HG03159 (cell line): ENCODE data around the gene XBP1.
A peak's percentile ranks its signal among the peaks of the same experiment; 100 is the strongest.
"Not testable (repeated sequence)": the region's sequence is repeated elsewhere in the genome, so short reads cannot be mapped to it uniquely, and the experiment has no call there.

Experiments
- ATAC-seq: cut with Tn5 transposase; IDR thresholded peaks from one replicate; pipeline ENCODE4 v1.9.1; 2021; ENCODE audit warnings: mild to moderate bottlenecking, moderate library complexity; ENCODE audit not compliant: unreplicated experiment

Gene XBP1

DNA sequence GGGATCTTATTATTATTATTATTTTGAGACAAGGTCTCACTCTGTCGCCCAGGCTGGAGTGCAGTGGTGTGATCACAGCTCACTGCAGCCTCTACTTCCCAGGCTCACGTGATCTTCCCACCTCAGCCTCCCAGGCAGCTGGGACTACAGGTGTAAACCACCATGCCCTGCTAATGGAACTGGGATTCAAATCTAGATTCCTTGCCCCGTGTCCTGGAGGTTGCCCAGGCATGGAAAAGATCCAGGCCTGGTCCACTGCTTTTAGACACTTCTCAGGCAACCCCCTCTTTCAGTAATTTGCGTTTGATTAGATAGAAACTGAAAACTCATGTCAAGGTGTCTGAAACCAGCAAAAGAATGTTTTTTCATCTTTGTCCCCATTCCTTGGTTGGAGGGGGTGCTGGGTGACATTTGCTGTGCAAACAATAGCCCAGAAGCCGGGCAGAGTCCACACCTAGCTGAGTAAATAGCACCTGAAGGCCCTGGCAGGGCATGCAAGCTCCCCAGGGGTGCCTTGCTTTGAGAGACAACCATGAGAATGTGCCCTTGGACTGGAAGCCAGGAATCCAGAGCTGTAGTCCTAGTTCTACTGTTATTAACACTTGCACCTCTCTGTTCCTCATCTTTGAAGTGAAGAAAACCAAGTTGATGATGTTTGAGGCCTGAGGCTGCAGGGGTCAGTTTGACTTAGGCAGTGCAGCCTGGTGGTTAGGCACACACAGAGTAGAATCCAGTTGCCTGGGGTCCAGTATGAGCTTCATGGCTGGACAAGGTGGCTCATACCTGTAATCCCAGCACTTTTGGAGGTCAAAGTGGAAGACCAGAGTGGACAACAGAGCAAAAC lies 19.1 kb upstream of the XBP1 start:
- no peak for ATAC-seq

DNA sequence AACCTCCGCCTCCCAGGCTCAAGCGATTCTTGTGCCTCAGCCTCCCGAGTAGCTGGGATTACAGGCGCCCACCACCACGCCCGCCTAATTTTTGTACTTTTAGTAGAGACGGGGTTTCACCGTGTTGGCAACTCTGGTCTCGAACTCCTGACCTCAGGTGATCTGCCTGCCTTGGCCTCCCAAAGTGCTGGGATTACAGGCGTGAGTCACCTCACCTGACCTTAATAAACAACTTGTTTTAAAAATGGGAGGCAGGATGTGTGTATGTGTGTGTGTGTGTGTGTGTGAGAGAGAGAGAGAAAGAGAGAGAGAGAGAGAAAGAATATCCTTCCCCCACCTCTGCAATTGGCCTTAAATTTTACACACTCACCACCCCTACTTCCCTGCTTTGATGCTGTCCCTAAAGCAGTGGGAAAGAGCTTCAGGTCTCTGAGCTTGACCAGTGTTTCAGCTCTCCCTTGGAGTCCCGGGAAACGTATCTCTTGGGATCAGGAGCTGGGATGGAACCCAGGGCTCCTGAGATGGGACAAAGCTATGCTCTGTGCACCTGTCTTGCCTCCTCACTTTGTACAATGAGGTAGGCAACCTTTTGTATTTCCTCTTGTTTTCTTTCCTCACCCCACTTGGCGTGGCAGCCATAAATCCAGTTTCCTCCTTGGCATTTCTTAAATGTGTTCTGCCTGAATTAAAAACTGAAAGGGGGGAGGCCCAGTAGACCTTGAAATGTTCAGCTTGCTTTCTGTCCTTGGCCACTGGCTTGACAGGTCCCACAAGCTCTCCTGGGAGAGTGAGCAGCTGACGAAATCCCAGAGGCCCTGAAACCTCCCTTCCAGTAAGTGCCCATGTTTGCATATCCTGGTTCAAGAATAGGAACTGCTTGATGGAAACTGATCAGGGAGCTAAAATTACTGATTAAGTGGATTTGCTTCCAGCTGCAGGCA lies 17.8 kb upstream of the XBP1 start:
- ATAC-seq: no peak

DNA sequence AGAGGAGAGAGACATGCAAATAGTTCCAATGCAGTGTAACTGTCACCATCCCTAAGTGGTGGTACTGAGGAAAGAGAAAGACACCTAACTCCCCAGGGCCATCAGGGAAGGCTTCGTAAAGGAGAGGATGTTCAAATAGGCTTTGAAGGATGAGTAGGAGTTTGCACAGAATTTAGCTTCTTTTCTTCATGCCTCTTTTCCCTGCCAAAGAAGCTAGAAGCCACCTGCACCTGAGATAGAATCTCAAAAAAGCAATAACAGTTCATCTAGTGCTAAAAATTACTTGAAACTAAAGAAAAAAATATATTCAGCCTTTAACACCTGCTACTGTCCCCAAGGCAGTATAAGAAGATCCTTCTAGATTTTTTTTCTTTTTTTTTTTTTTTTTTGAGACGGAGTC lies 16.7 kb upstream of the XBP1 start:
- no peak for ATAC-seq

DNA sequence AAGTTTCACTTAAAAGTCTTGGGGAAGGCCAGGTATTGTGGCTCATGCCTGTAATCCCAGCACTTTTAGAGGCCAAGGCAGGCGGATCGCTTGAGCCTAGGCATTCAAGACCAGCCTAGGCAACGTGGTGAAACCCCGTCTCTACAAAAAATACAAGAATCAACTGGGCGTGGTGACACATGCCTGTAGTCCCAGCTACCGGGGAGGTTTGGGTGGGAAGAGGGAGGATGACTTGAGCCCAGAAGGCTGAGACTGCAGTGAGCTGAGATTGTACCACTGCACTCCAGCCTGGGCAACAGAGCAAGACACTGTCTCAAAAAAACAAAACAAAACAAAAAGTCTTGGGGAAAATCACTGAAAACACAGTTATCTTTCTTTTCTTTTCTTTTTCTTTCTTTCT lies 15.4 kb upstream of the XBP1 start:
- no peak for ATAC-seq

DNA sequence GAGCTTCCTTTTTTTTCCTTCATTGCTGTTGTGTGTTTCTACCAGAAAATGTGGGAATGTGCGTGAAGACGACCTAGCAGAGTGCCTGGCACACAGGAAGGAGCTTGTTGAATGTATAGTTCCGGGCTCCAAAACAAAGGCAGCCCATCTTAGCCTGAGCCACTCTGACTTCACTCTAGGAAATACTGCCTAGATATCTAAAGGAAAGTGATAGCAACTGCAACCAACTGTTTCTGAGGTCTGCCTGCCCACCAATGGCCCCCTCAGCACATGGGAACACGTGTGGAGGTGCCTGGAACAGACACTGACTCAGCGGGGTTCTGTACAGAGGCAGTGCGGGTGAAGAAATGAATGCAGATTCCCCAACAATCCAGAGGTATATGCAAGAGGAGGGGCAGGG lies 14.7 kb upstream of the XBP1 start:
- no peak for ATAC-seq

DNA sequence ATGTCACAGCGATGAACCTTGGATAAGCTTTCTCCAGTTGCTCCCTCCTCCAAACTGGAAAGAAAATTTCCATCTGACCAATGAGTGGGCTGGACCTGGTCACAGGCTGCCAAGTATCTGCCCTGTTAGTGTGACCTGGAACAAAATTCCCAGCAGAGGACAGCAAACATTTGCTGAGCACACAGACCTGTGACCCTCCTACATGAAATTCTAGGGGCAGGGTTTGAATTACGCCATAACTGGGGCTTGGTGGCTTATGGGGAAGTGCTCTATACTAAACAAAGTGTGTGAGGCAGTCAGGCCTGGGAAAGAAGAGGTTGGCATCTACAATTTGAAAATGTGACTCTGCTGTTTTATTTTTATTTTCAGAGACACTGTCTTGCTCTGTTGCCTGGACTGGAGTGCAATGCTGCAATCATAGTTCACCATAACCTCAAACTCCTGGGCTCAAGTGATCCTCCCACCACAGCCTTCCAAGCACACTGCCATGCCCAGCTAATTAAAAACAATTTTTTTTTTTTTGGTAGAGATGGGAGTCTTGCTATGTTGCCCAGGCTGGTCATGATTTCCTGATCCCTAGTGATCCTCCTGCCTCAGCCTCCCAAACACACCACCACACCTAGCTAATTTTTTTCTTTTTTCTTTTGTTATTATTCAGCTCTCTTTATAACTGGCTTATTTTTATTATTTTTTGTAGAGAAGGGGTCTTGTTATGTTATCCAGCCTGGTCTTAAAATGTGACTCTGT lies 13.6 kb upstream of the XBP1 start:
- no peak for ATAC-seq

DNA sequence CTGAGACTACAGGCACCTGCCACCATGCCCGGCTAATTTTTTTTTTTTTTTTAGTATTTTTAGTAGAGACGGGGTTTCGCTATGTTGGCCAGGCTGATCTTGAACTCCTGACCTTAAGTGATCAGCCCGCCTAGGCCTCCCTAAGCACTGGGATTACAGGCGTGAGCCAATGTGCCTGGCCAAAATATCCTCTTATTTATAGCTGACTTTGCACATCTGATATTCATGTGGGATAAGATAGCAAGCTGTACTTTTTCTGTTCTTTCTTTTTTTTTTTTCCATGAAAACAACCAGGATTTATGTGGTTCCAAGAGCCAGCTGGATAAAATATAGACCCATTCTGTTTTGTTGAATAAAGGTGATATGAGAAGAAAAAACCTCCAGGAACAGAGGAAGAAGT lies 12.1 kb upstream of the XBP1 start:
- no peak for ATAC-seq

DNA sequence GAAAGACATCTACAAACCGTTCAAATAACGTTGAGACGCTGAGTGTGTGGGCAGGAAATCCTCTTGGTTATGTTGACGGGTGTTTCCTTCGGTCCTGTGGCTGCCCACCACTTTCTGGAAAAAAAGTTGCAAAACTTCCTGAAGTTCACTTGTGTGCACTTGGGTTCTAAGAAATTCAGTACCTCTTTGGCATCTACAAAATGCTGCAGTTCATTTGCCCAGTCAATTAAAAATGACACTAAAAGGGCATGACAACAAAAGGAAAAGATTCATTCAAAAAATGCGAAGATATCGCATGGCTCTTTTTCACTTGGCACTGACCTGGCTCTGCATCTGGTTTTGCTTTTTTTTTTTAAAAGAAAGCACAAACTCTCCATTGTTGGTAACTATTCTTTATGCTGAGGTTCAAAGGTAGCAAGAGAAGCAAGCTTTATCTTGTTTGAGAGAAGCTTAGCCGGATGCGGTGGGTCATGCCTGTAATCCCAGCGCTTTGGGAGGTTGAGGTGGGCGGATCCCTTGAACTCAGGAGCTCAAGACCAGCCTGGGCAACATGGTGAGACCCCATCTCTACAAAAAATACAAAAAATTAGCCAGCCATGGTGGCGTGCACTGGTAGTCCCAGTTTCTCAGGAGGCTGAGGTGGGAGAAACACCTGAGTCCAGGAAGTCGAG lies 10.6 kb upstream of the XBP1 start:
- ATAC-seq: no peak

DNA sequence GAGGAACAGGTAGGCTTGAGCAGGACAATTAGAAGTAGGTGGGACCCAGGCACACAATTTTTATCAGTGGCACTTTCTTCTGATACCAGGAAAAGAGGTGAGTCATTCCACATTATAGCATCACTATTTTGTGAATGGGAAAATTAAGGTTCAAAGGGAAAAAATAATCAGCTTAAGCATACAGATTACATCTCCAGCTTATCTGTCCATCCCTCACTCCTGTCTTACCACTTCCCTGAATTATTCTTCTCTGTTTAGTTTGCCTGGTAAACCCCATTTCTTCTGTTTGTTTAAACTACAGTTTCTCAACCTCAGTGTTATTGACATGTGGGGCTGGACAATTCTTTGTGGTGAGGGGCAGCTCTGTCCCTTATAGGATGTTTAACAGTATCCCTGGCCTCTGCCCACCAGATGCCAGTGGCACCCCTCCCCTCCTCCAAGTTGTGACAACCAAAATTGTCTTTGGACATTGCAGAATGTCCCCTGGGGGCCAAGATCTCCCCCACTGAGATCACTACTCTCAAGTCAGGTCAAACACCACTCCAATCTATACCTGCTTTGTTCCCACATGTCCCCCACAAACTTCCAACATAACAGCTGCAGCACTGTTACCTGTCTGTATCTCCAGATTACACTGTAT lies 8.5 kb upstream of the XBP1 start:
- ATAC-seq: no peak

DNA sequence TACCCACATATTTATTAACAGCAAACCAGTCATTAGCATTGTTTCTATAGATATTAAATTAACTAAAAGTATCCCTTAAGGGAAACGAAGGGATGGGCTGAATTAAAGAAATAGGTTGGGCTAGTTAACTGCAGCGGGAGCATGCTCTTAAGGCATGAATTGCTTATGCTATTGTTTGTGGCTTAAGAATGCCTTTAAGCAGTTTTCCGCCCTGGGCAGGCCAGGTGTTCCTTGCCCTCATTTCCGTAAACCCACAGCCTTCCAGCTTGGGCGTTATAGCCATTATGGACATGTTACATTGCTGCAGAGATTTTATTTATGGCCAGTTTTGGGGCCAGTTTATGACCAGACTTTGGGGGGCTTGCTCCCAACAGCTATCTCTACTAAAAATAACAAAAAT lies 5.1 kb upstream of the XBP1 start:
- ATAC-seq: not testable (repeated sequence)

DNA sequence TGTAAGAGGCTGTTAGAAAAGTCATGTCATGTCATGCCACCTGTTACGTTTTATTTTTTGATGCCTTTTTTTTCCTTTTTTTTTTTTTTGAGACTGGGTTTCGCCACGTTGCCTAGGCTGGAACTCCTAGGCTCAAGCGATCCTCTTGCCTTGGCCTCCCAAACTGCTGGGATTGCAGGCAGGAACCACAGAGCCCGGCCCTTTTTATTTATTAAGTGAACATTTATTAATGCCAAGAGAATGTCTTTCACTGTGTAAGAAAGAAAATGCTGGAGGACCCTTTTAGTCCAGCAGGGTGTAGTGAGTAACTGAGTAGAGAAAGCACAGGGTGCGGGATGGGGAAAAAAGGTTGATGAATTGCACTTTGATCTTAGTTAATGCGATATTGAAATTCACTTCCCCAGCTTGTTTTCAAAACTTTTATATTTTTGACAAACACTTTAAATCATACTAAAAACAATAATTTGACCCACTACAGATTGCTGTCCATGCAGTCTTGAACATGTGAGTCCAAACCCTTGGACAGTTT lies 2.3 kb upstream of the XBP1 start:
- no peak for ATAC-seq

DNA sequence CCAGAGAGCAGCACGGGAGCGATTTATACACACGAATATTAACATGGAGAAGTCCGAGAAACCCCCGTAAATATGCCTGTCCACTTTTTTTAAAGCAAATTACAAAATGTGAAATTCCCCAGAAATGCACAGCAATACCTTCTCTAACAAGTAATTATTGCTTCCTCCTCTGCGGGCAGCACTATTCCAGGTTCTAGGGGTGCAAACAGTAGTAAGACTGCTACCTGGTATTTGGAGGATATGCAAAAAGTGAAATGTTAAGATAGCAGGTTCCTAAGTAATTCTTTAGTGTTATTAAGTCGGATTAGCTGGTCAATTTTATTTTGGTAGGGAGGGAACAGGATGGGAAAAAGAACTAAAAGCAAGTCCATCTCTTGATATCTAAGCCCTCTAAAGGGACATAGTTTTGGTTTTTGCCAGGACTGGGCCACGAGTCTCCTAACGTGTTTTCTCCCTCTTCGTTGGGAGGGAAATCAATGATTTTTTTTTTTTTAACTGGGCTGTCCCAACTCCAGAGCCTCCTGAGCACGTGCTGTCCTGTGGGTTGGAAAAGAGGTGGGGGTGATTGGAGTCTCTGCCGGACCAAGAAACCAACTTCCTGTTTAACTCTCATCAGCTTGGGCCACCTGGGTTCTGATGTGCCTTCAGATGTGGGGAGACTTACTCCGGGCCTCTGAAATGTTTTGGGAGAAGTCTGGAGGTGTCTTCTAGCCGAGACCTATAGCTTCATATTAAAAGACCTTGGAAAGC lies 1.7 kb upstream of the XBP1 start:
- no peak for ATAC-seq

DNA sequence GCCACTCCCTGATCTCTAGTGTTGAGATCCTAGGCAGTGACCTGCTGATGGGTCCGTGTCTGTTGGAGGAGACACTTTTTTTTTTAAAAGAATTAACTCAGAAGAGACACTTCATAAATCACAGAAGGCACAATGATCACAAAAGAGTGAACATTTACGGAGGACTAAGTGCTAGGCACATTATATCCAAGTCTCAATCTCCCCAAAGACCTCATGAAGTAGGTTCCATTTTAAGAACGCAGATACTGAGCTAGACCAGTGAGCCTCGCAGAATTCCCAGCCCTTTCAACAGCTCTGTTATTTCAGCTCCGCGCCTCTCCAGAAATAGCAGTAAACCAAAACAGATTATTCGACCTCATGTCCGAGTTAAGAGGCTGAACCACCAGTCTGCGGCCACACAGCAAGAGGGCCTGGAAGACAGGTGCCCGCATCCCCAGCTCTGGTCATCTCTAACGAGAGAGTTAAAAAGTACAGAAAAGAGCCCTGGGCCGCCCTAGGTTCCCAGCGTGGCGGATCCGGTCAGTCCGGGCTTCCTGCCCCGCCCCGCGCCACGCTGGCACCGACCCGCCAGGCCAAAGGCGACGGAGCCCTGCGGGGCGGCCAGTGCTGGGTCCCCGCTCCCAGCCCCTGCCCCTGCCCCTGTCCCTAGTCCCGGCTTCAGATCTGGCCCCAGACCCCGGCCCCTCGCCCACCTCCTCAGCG lies 612 bp downstream of the XBP1 start:
- peak; percentile 26 for ATAC-seq

DNA sequence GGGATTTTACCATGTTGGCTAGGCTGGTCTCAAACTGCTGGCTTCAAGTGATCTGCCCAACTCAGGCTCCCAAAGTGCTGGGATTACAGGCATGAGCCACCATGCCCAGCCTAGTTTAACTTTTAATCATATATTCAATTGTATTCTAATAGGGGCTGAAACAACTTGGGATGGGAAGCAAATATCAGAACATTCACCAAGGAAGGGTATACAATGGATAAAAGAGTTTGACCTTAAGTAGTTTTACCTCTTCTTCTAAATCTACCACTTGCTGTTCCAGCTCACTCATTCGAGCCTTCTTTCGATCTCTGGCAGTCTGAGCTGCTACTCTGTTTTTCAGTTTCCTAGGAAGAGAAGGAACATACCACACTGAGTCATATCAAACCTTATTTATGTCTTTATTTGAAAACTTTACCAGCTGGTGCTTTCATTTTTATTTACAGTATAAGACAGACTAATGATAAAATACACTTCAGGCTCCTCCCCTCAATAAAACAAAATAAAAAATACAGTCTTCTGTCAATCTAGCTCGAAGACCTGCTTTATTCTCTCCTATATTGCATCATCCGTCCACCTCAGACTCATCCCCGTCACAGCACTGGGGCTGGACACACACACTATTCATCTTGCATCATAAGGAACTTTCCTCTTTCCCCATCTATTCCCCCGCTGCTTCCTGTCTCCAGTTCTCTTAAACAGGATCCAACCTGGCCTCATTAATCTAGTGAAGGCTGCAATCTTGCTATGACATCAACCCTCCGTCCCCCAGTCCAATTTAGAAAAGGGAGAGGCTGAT lies 1.4 kb downstream of the XBP1 start:
- ATAC-seq: no peak

DNA sequence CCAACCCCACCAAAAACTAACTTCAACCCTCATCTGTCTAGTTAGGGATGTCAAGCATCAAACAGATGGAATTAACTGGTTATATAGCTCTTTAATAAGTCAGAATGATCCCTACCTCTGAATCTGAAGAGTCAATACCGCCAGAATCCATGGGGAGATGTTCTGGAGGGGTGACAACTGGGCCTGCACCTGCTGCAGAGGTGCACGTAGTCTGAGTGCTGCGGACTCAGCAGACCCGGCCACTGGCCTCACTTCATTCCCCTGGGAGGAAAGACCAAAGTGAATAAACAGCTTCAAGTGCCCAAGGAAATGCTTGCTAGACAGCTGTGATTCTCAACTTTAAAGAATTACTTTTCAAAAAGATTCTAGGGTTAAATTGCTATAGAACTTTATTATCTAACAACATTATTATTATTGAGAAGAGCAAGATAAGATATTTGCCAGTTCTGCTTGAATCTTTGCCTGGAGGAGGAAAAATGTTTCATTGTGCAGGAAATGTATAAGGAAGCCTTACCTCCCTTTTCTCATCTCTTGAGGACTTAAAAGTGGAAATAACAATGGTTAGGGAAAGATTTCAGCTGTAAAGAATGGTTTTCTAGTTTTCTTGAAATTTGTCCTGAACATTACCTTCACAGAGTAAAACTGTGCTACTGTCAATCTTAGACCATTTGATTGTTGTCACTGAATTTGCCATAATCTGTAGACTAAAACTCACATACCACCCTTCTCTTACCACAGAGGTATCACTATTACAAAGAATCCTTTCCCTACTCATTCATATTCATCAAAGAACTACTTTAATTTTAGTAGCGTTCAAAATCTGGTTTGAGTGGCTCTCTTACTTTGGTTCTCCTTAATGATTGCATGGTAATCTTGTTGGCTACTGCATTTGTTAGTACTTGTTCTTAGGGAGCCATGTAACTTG lies 4.2 kb downstream of the XBP1 start:
- ATAC-seq: no peak

DNA sequence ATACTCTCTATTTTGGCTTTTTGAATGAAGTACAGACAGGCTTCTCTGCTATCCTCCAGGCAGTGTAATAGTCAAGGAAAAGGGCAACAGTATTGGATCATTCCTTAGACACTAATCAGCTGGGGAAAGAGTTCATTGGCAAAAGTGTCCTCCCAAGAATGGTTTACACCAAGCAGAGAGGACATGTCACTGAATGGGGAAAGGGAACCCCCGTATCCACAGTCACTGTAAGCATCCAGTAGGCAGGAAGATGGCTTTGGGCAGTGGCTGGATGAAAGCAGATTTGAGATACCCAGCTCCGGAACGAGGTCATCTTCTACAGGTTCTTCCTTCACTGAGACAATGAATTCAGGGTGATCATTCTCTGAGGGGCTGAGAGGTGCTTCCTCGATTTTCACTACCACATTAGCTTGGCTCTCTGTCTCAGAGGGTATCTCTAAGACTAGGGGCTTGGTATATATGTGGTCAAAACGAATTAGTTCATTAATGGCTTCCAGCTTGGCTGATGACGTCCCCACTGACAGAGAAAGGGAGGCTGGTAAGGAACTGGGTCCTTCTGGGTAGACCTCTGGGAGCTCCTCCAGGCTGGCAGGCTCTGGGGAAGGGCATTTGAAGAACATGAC lies 5.2 kb downstream of the XBP1 start:
- no peak for ATAC-seq
